HG02623 (cell line): ENCODE results near the gene ADGRF4.

ENCODE experiments used
- ATAC-seq: cut with Tn5 transposase; IDR thresholded peaks from one replicate; pipeline ENCODE4 v1.9.1; 2021; ENCODE audit warnings: moderate library complexity; ENCODE audit not compliant: unreplicated experiment

ADGRF4 gene

DNA sequence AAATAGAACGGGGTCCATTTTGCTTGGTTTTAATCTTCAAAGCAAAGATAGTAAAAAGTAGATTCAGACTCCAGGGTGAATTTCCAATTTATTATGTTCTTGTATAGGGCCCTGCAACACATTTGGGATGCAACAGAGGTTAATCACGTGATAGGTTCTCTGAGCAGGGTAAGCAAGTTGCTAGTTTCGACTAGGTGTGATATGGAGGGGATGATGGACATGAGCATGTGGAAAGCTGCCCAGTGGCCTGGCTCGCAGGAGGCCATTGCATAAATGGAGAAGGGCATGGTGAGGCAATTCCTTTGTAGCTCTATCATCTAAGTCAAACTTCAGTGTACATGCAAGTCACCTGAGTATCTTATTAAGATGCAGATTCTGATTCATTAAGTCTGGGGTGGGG is 17.7 kb upstream of the ADGRF4 start:
- ATAC-seq = no peak

GRCh38 chr6:47681201-47681990 is 17.0 kb upstream of the ADGRF4 start:
- ATAC-seq = no peak

- ATAC-seq = no peak
Measured at GRCh38 chr6:47686411-47686810, 12.0 kb upstream of the ADGRF4 start.

- ATAC-seq = no peak
Measured at GRCh38 chr6:47687432-47687831, 10.9 kb upstream of the ADGRF4 start.

GRCh38 chr6:47690214-47690613 is 8.2 kb upstream of the ADGRF4 start:
- no peak for ATAC-seq

GRCh38 chr6:47690791-47691190 is 7.6 kb upstream of the ADGRF4 start:
- ATAC-seq = no peak

DNA sequence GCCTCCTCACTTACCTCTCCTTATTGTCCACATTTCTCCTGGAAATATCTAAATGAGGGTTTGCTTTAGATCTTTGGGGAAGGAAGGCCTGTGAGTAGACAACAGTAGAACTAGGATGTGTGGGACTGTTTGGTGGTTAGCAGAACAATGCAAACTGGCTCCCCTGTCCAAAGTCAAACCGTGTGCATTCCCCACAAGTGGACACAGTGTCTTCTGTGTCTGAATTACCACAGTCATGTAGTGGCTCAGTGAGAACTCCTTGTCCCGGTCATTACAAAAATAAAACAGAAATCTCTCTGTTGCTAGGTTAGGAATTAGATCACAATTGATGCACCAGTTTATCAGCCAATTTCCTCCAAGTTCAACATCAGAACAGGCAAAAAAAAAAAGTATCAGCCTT is 455 bp upstream of the ADGRF4 start:
- ATAC-seq = no peak

DNA sequence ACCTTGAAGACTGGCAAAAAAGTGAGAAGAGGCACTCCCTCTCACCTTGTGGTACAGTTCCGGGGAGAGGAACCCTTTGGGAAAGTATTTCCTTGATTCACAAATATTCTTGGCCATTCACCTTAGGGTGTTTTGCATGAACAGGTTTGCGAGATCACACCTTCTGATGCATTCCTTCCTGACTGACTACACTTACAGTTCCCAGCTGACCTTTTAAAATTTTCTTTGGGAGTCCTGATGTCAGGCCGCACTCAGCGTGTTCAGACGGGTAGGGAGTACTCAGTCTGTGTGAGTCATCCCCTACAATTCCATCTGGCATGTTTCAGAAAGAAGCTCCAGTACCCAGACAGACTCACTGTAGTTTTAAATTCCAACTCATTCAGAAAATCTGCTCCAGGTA is 1.7 kb downstream of the ADGRF4 start:
- no peak for ATAC-seq

- ATAC-seq = no peak
Measured at GRCh38 chr6:47700596-47700995, 2.2 kb downstream of the ADGRF4 start.

DNA sequence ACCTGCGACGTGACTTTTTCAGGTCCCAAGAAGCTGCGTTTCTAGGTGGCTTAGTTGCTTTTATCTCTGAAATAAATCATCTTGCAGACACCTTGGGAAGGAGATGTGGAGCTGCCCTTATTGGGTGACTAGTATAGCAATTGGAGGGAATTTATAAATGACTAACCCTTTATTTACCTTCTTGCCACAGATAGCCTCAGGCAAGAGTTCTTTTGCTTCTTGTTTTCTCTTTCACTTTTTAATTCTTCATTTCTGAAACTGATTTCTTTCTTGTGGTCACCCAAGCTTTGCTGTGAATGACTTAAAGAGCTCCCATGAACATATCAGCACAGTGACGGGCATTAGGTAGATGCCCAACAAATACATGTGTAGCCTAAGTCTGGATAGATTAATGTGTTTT is 3.0 kb downstream of the ADGRF4 start:
- peak; percentile 96 for ATAC-seq

DNA sequence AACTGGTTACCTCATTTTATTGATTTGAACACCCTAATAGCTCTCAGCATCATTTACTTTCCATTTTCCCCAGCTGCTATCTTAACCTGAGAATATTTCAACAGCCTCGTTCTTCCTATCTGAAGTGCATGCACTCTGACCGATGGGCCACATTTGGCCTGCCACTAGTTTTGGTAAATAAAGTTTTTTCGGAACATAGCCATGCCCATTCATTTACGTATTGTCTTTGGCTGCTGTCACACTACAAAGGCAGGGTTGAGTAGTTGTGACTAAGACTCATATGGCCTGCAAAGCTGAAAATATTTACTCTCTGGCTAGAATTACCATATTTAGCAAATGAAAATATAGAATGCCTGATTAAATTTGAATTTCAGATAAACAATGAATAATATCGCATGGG is 10.8 kb downstream of the ADGRF4 start:
- ATAC-seq = no peak

- no peak for ATAC-seq
Measured at GRCh38 chr6:47710295-47710694, 11.9 kb downstream of the ADGRF4 start.

DNA sequence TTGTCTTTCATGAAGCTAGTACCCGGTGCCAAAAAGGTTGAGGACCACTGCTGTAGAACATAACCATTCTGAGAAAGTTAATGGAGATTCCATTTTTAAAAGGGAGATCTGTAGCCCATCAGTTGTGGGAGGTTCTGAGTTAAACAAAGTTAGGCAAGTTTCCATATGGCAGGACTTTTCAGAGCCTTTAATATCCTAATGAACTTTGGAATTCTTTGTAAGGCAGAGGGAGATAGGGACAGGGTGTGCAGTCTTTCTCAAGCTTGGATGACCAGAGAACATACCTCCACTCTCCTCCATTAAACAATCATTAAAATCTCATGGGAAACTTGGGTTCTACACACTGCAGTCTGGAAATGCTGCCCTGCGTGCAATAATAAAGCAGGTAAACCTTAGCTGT is 14.8 kb downstream of the ADGRF4 start:
- ATAC-seq = no peak

DNA sequence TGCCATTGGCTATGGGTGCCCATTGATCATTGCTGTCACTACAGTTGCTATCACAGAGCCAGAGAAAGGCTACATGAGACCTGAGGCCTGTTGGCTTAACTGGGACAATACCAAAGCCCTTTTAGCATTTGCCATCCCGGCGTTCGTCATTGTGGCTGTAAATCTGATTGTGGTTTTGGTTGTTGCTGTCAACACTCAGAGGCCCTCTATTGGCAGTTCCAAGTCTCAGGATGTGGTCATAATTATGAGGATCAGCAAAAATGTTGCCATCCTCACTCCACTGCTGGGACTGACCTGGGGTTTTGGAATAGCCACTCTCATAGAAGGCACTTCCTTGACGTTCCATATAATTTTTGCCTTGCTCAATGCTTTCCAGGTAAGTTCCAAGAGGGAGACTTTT is 16.4 kb downstream of the ADGRF4 start:
- no peak for ATAC-seq

DNA sequence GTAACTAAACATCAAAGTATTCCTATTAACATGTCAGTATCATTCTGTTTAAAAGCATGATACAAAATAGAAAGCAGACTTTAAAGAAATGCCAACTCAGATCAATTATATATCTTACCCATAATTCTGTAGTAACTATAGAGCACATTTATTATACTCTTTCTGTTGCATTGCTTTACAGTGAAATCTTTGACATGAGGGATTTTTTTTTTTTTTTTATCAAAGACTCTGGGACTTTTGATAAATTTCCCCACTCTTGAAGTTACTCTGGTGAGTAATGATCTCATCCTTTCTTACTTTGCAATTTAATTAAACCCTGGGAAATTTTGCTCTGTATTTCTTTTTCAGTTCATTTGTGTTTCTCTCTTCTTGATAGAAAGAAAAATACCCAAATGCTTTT is 17.4 kb downstream of the ADGRF4 start:
- peak; percentile 39 for ATAC-seq

DNA sequence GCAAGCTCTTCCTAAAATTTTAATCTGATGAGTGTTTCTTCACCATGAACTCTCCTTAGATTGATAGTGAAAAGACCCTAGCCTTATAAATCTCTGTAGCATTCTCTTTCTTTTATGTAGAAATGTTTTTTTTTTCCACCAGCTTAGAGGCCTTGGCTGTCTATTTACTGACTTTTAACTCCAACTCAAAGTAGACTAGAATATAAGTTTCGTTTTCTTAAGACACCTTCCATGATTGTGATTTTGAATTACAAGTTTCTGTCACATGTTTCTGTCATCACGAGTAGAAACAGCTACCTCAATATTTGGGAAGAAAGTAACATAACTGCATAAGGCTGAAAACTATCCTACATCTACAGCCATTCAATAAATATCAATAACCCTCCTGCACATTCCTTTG is 17.8 kb downstream of the ADGRF4 start:
- peak; percentile 30 for ATAC-seq

- no peak for ATAC-seq
Measured at GRCh38 chr6:47718571-47718970, 20.2 kb downstream of the ADGRF4 start.

- no peak for ATAC-seq
Measured at GRCh38 chr6:47721189-47721588, 22.8 kb downstream of the ADGRF4 start.

GRCh38 chr6:47722194-47722593 is 23.8 kb downstream of the ADGRF4 start:
- peak; percentile 70 for ATAC-seq

- ATAC-seq = no peak
Measured at GRCh38 chr6:47724300-47724699, 25.9 kb downstream of the ADGRF4 start.

DNA sequence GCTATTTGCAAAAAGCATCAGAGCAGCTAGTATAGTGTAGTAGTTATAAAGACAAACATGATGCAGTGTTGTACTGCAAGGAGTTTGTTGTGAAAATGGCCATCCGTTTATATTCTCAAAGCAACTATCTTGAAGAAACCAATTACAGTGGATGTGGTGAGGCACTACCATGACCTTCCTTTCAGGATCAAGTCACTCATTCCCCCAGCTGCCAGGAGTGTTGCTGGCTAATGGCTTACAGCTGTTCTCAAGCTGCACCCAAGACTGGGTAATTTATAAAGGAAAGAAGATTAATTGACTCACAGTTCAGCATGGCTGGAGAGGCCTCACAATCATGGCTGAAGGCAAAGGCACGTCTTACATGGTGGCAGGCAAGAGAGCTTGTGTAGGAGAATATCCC is 29.0 kb downstream of the ADGRF4 start:
- ATAC-seq = no peak

DNA sequence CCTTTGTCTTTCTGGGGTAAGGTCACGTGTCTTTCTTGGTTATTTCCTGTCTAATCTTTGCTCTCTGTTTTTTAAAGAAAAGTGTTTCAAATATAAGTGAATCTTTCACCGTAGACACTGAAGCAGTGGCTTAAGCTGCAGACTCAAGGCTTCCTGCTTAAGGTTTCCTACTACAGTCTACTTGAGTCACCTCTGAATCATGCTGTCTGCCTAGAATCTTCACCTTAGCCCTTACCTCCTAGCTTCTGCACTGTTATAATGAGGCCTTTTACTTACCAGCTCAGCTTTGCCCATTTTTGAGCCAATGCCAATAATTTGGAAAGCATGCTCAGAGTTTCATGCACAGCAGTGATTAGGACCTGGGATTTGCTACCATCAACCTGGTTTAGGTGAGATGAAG is 30.6 kb downstream of the ADGRF4 start:
- no peak for ATAC-seq

- ATAC-seq = no peak
Measured at GRCh38 chr6:47729457-47729856, 31.1 kb downstream of the ADGRF4 start.
